Activated CD4-positive, alpha-beta T cell treated with anti-CD3 and anti-CD28 coated beads, Interleukin-2, amount 50 U/mL, for 48 hours (primary cell): Measurements from ENCODE around the gene VWA3B.
A peak's percentile ranks its signal among the peaks of the same experiment; 100 is the strongest.
"Not testable (repeated sequence)": the region's sequence is repeated elsewhere in the genome, so short reads cannot be mapped to it uniquely, and the experiment has no call there.

Experiments used
- DNase-seq, 2 experiments: peaks; one replicate each; pipeline ENCODE4 v3.0.0-alpha.2; 2020

Gene VWA3B

GRCh38 chr2:98089941-98090340 is 3.0 kb downstream of the VWA3B start:
- DNase-seq: no peak

- no peak for DNase-seq
Measured at GRCh38 chr2:98090951-98091350, 4.0 kb downstream of the VWA3B start.

GRCh38 chr2:98091738-98092137 is 4.8 kb downstream of the VWA3B start:
- DNase-seq: no peak

GRCh38 chr2:98093146-98093545 is 6.2 kb downstream of the VWA3B start:
- DNase-seq: no peak

GRCh38 chr2:98093611-98094010 is 6.6 kb downstream of the VWA3B start:
- DNase-seq: no peak

GRCh38 chr2:98099939-98100743 is 13.2 kb downstream of the VWA3B start:
- DNase-seq: no peak

- not testable (repeated sequence) for DNase-seq
Measured at GRCh38 chr2:98102315-98102714, 15.3 kb downstream of the VWA3B start.

GRCh38 chr2:98102878-98103277 is 15.9 kb downstream of the VWA3B start:
- DNase-seq: no peak

- no peak for DNase-seq
Measured at GRCh38 chr2:98108110-98108509, 21.1 kb downstream of the VWA3B start.

- DNase-seq: no peak
Measured at GRCh38 chr2:98110741-98111140, 23.8 kb downstream of the VWA3B start.

- no peak for DNase-seq
Measured at GRCh38 chr2:98114643-98115330, 27.8 kb downstream of the VWA3B start.

GRCh38 chr2:98118161-98118560 is 31.2 kb downstream of the VWA3B start:
- no peak for DNase-seq

GRCh38 chr2:98118852-98119251 is 31.9 kb downstream of the VWA3B start:
- no peak for DNase-seq

GRCh38 chr2:98121149-98121548 is 34.2 kb downstream of the VWA3B start:
- DNase-seq: no peak

GRCh38 chr2:98122524-98122923 is 35.6 kb downstream of the VWA3B start:
- no peak for DNase-seq

GRCh38 chr2:98123286-98123685 is 36.3 kb downstream of the VWA3B start:
- no peak for DNase-seq

GRCh38 chr2:98126061-98126460 is 39.1 kb downstream of the VWA3B start:
- no peak for DNase-seq

GRCh38 chr2:98127229-98127989 is 40.4 kb downstream of the VWA3B start:
- DNase-seq: no peak

GRCh38 chr2:98128556-98129109 is 41.7 kb downstream of the VWA3B start:
- DNase-seq: no peak

GRCh38 chr2:98130073-98130472 is 43.1 kb downstream of the VWA3B start:
- not testable (repeated sequence) for DNase-seq

- peak; percentile 52 to 63 for DNase-seq
Measured at GRCh38 chr2:98134172-98135005, 47.4 kb downstream of the VWA3B start.

- no peak for DNase-seq
Measured at GRCh38 chr2:98137196-98137595, 50.2 kb downstream of the VWA3B start.
